Measurements from ENCODE around the gene SNPH. TPM values are rescaled to one million over a fixed set of nuclear protein-coding genes. Genes with fewer than 3 reads are reported as not detected.

The SNPH gene
- total and polyA plus RNA-seq, 2 of the 8 experiments (the other 6 are each of a cell fraction or from before 2014, with no cell fraction given), result 0.98 to 4.9 TPM

DNA sequence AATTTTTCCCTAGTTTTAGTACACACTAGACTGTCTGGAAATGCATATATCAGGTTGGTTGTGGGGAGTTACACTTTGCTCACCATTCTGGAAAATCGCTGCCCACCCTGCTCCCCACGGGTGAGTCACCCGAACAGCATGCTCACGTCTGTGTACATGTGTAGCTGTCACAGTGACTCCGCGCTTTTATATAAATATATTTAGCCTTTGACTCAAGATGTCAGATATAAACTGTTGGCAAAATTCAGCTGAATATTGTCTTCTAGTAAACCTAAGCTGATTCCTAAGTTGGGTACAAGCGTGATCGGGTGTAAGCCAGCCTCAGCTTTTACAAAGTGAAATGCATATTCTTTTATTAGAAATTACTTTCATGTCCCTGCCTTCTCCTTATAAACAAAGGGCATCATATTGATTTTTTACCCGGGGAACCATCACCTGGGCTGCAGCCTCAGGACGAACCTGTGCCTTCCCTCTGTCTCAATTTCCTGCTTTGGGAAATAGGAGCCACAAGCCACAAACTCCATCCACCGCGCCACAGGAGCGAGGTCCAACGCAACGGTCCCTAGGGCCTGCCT, 58.6 kb downstream of the SNPH start (continued):
- TF ChIP-seq, protein P1, sequence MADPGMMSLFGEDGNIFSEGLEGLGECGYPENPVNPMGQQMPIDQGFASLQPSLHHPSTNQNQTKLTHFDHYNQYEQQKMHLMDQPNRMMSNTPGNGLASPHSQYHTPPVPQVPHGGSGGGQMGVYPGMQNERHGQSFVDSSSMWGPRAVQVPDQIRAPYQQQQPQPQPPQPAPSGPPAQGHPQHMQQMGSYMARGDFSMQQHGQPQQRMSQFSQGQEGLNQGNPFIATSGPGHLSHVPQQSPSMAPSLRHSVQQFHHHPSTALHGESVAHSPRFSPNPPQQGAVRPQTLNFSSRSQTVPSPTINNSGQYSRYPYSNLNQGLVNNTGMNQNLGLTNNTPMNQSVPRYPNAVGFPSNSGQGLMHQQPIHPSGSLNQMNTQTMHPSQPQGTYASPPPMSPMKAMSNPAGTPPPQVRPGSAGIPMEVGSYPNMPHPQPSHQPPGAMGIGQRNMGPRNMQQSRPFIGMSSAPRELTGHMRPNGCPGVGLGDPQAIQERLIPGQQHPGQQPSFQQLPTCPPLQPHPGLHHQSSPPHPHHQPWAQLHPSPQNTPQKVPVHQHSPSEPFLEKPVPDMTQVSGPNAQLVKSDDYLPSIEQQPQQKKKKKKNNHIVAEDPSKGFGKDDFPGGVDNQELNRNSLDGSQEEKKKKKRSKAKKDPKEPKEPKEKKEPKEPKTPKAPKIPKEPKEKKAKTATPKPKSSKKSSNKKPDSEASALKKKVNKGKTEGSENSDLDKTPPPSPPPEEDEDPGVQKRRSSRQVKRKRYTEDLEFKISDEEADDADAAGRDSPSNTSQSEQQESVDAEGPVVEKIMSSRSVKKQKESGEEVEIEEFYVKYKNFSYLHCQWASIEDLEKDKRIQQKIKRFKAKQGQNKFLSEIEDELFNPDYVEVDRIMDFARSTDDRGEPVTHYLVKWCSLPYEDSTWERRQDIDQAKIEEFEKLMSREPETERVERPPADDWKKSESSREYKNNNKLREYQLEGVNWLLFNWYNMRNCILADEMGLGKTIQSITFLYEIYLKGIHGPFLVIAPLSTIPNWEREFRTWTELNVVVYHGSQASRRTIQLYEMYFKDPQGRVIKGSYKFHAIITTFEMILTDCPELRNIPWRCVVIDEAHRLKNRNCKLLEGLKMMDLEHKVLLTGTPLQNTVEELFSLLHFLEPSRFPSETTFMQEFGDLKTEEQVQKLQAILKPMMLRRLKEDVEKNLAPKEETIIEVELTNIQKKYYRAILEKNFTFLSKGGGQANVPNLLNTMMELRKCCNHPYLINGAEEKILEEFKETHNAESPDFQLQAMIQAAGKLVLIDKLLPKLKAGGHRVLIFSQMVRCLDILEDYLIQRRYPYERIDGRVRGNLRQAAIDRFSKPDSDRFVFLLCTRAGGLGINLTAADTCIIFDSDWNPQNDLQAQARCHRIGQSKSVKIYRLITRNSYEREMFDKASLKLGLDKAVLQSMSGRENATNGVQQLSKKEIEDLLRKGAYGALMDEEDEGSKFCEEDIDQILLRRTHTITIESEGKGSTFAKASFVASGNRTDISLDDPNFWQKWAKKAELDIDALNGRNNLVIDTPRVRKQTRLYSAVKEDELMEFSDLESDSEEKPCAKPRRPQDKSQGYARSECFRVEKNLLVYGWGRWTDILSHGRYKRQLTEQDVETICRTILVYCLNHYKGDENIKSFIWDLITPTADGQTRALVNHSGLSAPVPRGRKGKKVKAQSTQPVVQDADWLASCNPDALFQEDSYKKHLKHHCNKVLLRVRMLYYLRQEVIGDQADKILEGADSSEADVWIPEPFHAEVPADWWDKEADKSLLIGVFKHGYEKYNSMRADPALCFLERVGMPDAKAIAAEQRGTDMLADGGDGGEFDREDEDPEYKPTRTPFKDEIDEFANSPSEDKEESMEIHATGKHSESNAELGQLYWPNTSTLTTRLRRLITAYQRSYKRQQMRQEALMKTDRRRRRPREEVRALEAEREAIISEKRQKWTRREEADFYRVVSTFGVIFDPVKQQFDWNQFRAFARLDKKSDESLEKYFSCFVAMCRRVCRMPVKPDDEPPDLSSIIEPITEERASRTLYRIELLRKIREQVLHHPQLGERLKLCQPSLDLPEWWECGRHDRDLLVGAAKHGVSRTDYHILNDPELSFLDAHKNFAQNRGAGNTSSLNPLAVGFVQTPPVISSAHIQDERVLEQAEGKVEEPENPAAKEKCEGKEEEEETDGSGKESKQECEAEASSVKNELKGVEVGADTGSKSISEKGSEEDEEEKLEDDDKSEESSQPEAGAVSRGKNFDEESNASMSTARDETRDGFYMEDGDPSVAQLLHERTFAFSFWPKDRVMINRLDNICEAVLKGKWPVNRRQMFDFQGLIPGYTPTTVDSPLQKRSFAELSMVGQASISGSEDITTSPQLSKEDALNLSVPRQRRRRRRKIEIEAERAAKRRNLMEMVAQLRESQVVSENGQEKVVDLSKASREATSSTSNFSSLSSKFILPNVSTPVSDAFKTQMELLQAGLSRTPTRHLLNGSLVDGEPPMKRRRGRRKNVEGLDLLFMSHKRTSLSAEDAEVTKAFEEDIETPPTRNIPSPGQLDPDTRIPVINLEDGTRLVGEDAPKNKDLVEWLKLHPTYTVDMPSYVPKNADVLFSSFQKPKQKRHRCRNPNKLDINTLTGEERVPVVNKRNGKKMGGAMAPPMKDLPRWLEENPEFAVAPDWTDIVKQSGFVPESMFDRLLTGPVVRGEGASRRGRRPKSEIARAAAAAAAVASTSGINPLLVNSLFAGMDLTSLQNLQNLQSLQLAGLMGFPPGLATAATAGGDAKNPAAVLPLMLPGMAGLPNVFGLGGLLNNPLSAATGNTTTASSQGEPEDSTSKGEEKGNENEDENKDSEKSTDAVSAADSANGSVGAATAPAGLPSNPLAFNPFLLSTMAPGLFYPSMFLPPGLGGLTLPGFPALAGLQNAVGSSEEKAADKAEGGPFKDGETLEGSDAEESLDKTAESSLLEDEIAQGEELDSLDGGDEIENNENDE (IDR thresholded peaks at IDR 0.05; ENCODE audit: insufficient replicate concordance, low read length), result no peak
- TF ChIP-seq RNF2 (IDR thresholded peaks at IDR 0.05; ENCODE audit: borderline replicate concordance, low read depth, low read length, missing control alignments, poor library complexity, severe bottlenecking) (no peak), SP2 (IDR thresholded peaks at IDR 0.05; ENCODE audit: low read length) (no peak), CHD2 (IDR thresholded peaks at IDR 0.05; ENCODE audit: low read length) (no peak), TAF1 (IDR thresholded peaks at IDR 0.05; ENCODE audit: low read depth, low read length) (no peak), MAFK (IDR thresholded peaks at IDR 0.05; ENCODE audit: low read depth, low read length) (no peak), EZH2 (IDR thresholded peaks at IDR 0.05; ENCODE audit: low read depth, low read length, severe bottlenecking) (no peak), SP4 (IDR thresholded peaks at IDR 0.05; ENCODE audit: low read length) (no peak), HDAC6 (IDR thresholded peaks at IDR 0.05; ENCODE audit: low read depth, low read length) (no peak), BRCA1 (IDR thresholded peaks at IDR 0.05; ENCODE audit: low read depth, low read length) (no peak), ASH2L (IDR thresholded peaks at IDR 0.05; ENCODE audit: low read length) (no peak), EGR1 (IDR thresholded peaks at IDR 0.05; ENCODE audit: borderline replicate concordance, low read depth, low read length) (no peak)

All from H1 (cell line).